ENCODE measurements around the gene CSRNP2.

Gene CSRNP2

GRCh38 chr12:51049525-51049924 is 33.9 kb downstream of the CSRNP2 start:
- no peak for DNase-seq (ENCODE audit: extremely low read depth, insufficient read length)
- no peaks in the 10 kb centered on the region for H3K27me3 ChIP-seq (replicated peaks; ENCODE audit: control insufficient read depth, insufficient read depth, low read length)
- H3K36me3 ChIP-seq (ENCODE audit: control insufficient read depth, insufficient read depth, low read length) = peaks cover 1% of the 10 kb centered on the region
- TF ChIP-seq CTCF (IDR thresholded peaks at IDR 0.05; ENCODE audit: insufficient read depth, low read length, poor library complexity, severe bottlenecking) = no peak
- H3K4me3 ChIP-seq (replicated peaks; ENCODE audit: low read depth, low read length) = peak overlapping the region; percentile 71

GRCh38 chr12:51048661-51049251 is 34.6 kb downstream of the CSRNP2 start:
- H3K27me3 ChIP-seq (replicated peaks; ENCODE audit: control insufficient read depth, insufficient read depth, low read length) = no peaks in the 10 kb centered on the region
- peak overlapping the region; percentile 71 for H3K4me3 ChIP-seq (replicated peaks; ENCODE audit: low read depth, low read length)
- TF ChIP-seq CTCF (IDR thresholded peaks at IDR 0.05; ENCODE audit: insufficient read depth, low read length, poor library complexity, severe bottlenecking) = no peak
- DNase-seq (ENCODE audit: extremely low read depth, insufficient read length) = no peak
- no peaks in the 10 kb centered on the region; the same call in 1 of the 2 replicates for H3K36me3 ChIP-seq (ENCODE audit: control insufficient read depth, insufficient read depth, low read length)

- Histone ChIP-seq H3K4me3 (replicated peaks; ENCODE audit: low read depth, low read length) (peak within 1 kb of the TSS; percentile 71), H3K27me3 (replicated peaks; ENCODE audit: control insufficient read depth, insufficient read depth, low read length) (no peaks in the 10 kb centered on the region), H3K36me3 (ENCODE audit: control insufficient read depth, insufficient read depth, low read length) (no peaks in the 10 kb centered on the region; the same call in 1 of the 2 replicates)
- DNase-seq (ENCODE audit: extremely low read depth, insufficient read length) = peak; percentile 93
- TF ChIP-seq CTCF (IDR thresholded peaks at IDR 0.05; ENCODE audit: insufficient read depth, low read length, poor library complexity, severe bottlenecking) = peak; percentile 98
Measured at GRCh38 chr12:51047655-51048540, 35.5 kb downstream of the CSRNP2 start, which contains the start of gene LETMD1. LETMD1 (plus strand) TSS chr12:51048327; CDS start chr12:51048357, 30 bp downstream.

DNA sequence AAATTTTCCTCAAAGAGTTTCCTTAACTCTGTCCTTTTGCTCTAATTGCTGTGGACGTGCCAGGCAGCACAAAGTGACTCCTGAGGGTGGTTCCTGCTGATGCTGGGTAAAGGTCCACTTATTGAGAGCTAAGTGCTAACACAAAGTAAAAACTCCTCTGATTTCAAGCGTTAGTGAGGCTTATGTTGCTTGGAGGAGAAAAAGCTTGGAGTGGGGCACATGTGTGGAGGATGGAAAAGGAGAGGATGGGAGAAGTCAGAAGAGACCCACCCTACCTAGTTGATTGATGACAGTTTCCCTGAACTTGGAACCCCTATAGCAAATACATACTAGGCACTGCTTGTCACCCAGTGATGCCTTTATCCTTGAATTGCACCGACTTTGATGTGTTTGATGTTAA is 47.1 kb downstream of the CSRNP2 start:
- TF ChIP-seq CTCF (IDR thresholded peaks at IDR 0.05; ENCODE audit: insufficient read depth, low read length, poor library complexity, severe bottlenecking) = no peak
- no peak for DNase-seq (ENCODE audit: extremely low read depth, insufficient read length)
- H3K4me3 ChIP-seq (replicated peaks; ENCODE audit: low read depth, low read length) = no peak overlapping the region
- no peaks in the 10 kb centered on the region for H3K27me3 ChIP-seq (replicated peaks; ENCODE audit: control insufficient read depth, insufficient read depth, low read length)
- H3K36me3 ChIP-seq (ENCODE audit: control insufficient read depth, insufficient read depth, low read length) = no peaks in the 10 kb centered on the region

DNA sequence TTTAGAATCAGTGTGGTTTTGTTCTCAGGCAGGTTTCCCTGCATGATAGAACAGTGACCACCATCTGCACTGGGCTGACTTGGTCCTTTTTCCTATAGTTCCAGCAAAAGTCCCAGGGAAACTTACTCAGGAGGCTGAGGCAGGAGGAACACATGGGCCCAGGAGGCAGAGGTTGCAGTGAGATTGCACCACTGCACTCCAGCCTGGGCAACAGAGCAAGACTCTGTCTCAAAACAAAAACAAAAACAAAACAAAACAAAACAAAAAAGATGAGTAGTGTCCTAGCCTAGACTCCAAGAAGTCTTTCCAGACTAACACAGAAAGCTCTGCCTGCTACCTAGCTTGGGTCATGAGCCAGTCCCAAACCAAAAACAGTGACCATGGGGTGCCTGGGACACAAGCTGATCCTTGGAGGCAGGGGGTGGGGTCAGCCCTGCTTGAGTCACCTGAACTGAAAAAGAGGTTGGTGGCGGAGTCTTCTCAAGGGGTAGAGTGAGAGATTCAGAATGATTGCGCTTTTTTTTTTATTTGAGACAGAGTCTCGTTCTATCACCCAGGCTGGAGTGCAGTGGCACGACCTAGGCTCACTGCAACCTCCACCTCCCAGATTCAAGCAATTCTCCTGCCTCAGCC is 49.8 kb downstream of the CSRNP2 start:
- Histone ChIP-seq H3K4me3 (replicated peaks; ENCODE audit: low read depth, low read length) (no peak overlapping the region), H3K27me3 (replicated peaks; ENCODE audit: control insufficient read depth, insufficient read depth, low read length) (no peaks in the 10 kb centered on the region), H3K36me3 (ENCODE audit: control insufficient read depth, insufficient read depth, low read length) (no peaks in the 10 kb centered on the region)
- no peak for TF ChIP-seq CTCF (IDR thresholded peaks at IDR 0.05; ENCODE audit: insufficient read depth, low read length, poor library complexity, severe bottlenecking)
- no peak for DNase-seq (ENCODE audit: extremely low read depth, insufficient read length)
